Suprapubic skin (tissue), 4 donors: ENCODE measurements around the gene MRC2. TPM values are rescaled to one million over a fixed set of nuclear protein-coding genes. Genes with fewer than 3 reads are reported as not detected.

ENCODE experiments used
- DNase-seq, 2 donors: peaks; one replicate each; pipeline ENCODE4 v3.0.0-alpha.2; 2019; ENCODE audit warnings: low spot score in 2 of 2
- H3K27ac ChIP-seq: fragments of 200-600 bp; sonication (generic); one replicate; pipeline ENCODE4 v1.5.1; 2019
- H3K27me3 ChIP-seq: fragments of 200-600 bp; sonication (generic); one replicate; pipeline ENCODE4 v1.5.1; 2019
- H3K36me3 ChIP-seq: fragments of 200-600 bp; sonication (generic); one replicate; pipeline ENCODE4 v1.5.1; 2019
- H3K4me1 ChIP-seq: fragments of 200-600 bp; sonication (generic); one replicate; pipeline ENCODE4 v1.5.1; 2019
- H3K4me3 ChIP-seq: fragments of 200-600 bp; sonication (generic); one replicate; pipeline ENCODE4 v1.5.1; 2019; ENCODE audit warnings: mild to moderate bottlenecking
- H3K9me3 ChIP-seq: fragments of 200-600 bp; sonication (generic); one replicate; pipeline ENCODE4 v1.5.1; 2019
- CTCF ChIP-seq, 2 donors: fragments of 200-600 bp in 1 of 2; fragments of 450-650 bp in 1 of 2; sonication (generic) in 1 of 2; IDR thresholded peaks; one replicate each; pipeline ENCODE4 v1.5.1; 2016 to 2019; ENCODE audit warnings: antibody characterized with exemption in 2 of 2, mild to moderate bottlenecking in 1 of 2, moderate library complexity in 1 of 2
- EP300 ChIP-seq: sonication (generic); formaldehyde crosslinking; IDR thresholded peaks from one replicate; pipeline ENCODE4 v1.6.1; 2017; ENCODE audit warnings: antibody characterized with exemption
- POLR2A ChIP-seq, 2 donors: fragments of 450-650 bp; IDR thresholded peaks; one replicate each; pipeline ENCODE4 v1.6.1; 2017; ENCODE audit warnings: antibody characterized with exemption in 2 of 2, mild to moderate bottlenecking in 2 of 2, moderate library complexity in 2 of 2
- POLR2AphosphoS5 ChIP-seq, 3 donors: sonication (generic); formaldehyde crosslinking; IDR thresholded peaks; one replicate each; pipeline ENCODE4 v1.6.1; 2017; ENCODE audit warnings: antibody characterized with exemption in 3 of 3
- WGBS: methylation state at CpG from one replicate; pipeline ENCODE4 v1.1.5; 2018; 5-methylcytosine and 5-hydroxymethylcytosine counted together
- total RNA-seq, 4 donors: library from RNA; depleted of rRNA; stranded (reverse); fragments of >200 nt; gene quantifications; one replicate each; pipeline ENCODE4 v1.1.0, GENCODE V29; 2016

Gene MRC2
- total RNA-seq, 4 donors from 2014 or later: 31.4 to 55.2 (median 37.1) TPM

- 86% methylated on average over 3 of the region's 3 CpGs for WGBS
- DNase-seq: no peak
- Histone ChIP-seq H3K9me3 (no peaks in the 10 kb centered on the region), H3K4me1 (peaks cover 32% of the 10 kb centered on the region), H3K36me3 (peaks cover 5% of the 10 kb centered on the region), H3K4me3 (no peak overlapping the region), H3K27ac (no peak overlapping the region), H3K27me3 (no peaks in the 10 kb centered on the region)
- TF ChIP-seq EP300 (no peak), POLR2A (IDR thresholded peaks at IDR 0.05) (no peak), POLR2AphosphoS5 (IDR thresholded peaks at IDR 0.05) (no peak), CTCF (IDR thresholded peaks at IDR 0.05) (no peak)
Measured at GRCh38 chr17:62657145-62657665, 29.7 kb downstream of the MRC2 start.

- Histone ChIP-seq H3K4me1 (peaks cover 27% of the 10 kb centered on the region), H3K27me3 (no peaks in the 10 kb centered on the region), H3K36me3 (peaks cover 5% of the 10 kb centered on the region), H3K4me3 (no peak overlapping the region), H3K27ac (no peak overlapping the region), H3K9me3 (no peaks in the 10 kb centered on the region)
- no peak for DNase-seq
- TF ChIP-seq CTCF (IDR thresholded peaks at IDR 0.05) (no peak), EP300 (no peak), POLR2A (IDR thresholded peaks at IDR 0.05) (no peak)
- 69% methylated on average over 9 of the region's 9 CpGs for WGBS
Measured at GRCh38 chr17:62657690-62658089, 30.2 kb downstream of the MRC2 start.

GRCh38 chr17:62658136-62658920, 30.9 kb downstream of the MRC2 start:
- Histone ChIP-seq H3K27ac (no peak overlapping the region), H3K4me1 (peaks cover 21% of the 10 kb centered on the region), H3K4me3 (no peak overlapping the region), H3K27me3 (no peaks in the 10 kb centered on the region), H3K36me3 (peaks cover 5% of the 10 kb centered on the region), H3K9me3 (no peaks in the 10 kb centered on the region)
- WGBS: 82% methylated on average over 15 of the region's 15 CpGs
- TF ChIP-seq CTCF (IDR thresholded peaks at IDR 0.05): no peak
- TF ChIP-seq EP300: no peak
- TF ChIP-seq POLR2A (IDR thresholded peaks at IDR 0.05): no peak
- DNase-seq: no peak

GRCh38 chr17:62660629-62661118, 33.2 kb downstream of the MRC2 start:
- H3K9me3 ChIP-seq: no peaks in the 10 kb centered on the region
- H3K27ac ChIP-seq: no peak overlapping the region
- TF ChIP-seq POLR2AphosphoS5 (IDR thresholded peaks at IDR 0.05): no peak
- TF ChIP-seq CTCF (IDR thresholded peaks at IDR 0.05): no peak
- TF ChIP-seq POLR2A (IDR thresholded peaks at IDR 0.05): no peak
- TF ChIP-seq EP300: no peak
- no peak for DNase-seq
- WGBS: 92% methylated on average over 2 of the region's 2 CpGs
- peaks cover 10% of the 10 kb centered on the region for H3K36me3 ChIP-seq
- H3K4me3 ChIP-seq: no peak overlapping the region
- peaks cover 6% of the 10 kb centered on the region for H3K4me1 ChIP-seq
- H3K27me3 ChIP-seq: no peaks in the 10 kb centered on the region

GRCh38 chr17:62661337-62661736, 33.9 kb downstream of the MRC2 start:
- WGBS: 92% methylated on average over 1 of the region's 1 CpG
- Histone ChIP-seq H3K4me1 (peaks cover 6% of the 10 kb centered on the region), H3K27me3 (no peaks in the 10 kb centered on the region), H3K4me3 (no peak overlapping the region), H3K36me3 (peaks cover 10% of the 10 kb centered on the region), H3K9me3 (no peaks in the 10 kb centered on the region), H3K27ac (no peak overlapping the region)
- TF ChIP-seq EP300: no peak
- no peak for TF ChIP-seq POLR2A (IDR thresholded peaks at IDR 0.05)
- no peak for TF ChIP-seq POLR2AphosphoS5 (IDR thresholded peaks at IDR 0.05)
- no peak for TF ChIP-seq CTCF (IDR thresholded peaks at IDR 0.05)
- no peak for DNase-seq
